Naive B cell (primary cell): Measurements from ENCODE around the gene CDK3. TPM values are rescaled to one million over a fixed set of nuclear protein-coding genes. Genes with fewer than 3 reads are reported as not detected.

Source experiments
- ATAC-seq, 2 donors: fragments of 150-1000 bp; cut with Tn5 transposase; 2 replicates each; pipeline ENCODE4 v1.10.0; 2021; ENCODE audit warnings: low read depth in 2 of 2, mild to moderate bottlenecking in 2 of 2, moderate library complexity in 2 of 2
- DNase-seq: peaks from one replicate; pipeline ENCODE4 v3.0.0; 2022
- H3K27ac Mint-ChIP-seq, 6 donors: one replicate each; pipeline ENCODE4 v1.8.0; 2020 to 2022; ENCODE audit warnings: mild to moderate bottlenecking in 6 of 6, mixed read lengths in 6 of 6, moderate library complexity in 5 of 6, inconsistent platforms in 2 of 6
- H3K27me3 Mint-ChIP-seq, 3 donors: one replicate each; pipeline ENCODE4 v1.8.0; 2021 to 2022; ENCODE audit warnings: mixed read lengths in 3 of 3, mild to moderate bottlenecking in 1 of 3
- H3K36me3 Mint-ChIP-seq, 2 donors: one replicate each; pipeline ENCODE4 v1.8.0; 2020 to 2022; ENCODE audit warnings: mixed read lengths in 2 of 2, inconsistent platforms in 1 of 2, mild to moderate bottlenecking in 1 of 2
- H3K4me1 Mint-ChIP-seq, 3 donors: one replicate each; pipeline ENCODE4 v1.8.0; 2020 to 2022; ENCODE audit warnings: mixed read lengths in 3 of 3, inconsistent platforms in 1 of 3, mild to moderate bottlenecking in 1 of 3, moderate library complexity in 1 of 3
- H3K4me3 Mint-ChIP-seq, 8 donors: one replicate each; pipeline ENCODE4 v1.8.0; 2020 to 2022; ENCODE audit warnings: mild to moderate bottlenecking in 8 of 8, mixed read lengths in 8 of 8, moderate library complexity in 8 of 8, inconsistent platforms in 2 of 8
- H3K9me3 Mint-ChIP-seq, 7 donors: one replicate each; pipeline ENCODE4 v1.8.0; 2020 to 2022; ENCODE audit warnings: mixed read lengths in 7 of 7, mild to moderate bottlenecking in 5 of 7, inconsistent platforms in 2 of 7, moderate library complexity in 1 of 7
- polyA plus RNA-seq, 6 donors: library from polyadenylated mRNA; unstranded; fragments of 300-500 nt; fragmentation: Illumina TruSeq; gene quantifications; one replicate each; pipeline ENCODE4 v1.2.3, GENCODE V29; 2021; ENCODE audit warnings: low read depth in 6 of 6

The CDK3 gene
- polyA plus RNA-seq, 6 donors from 2014 or later = 0.66 to 5.9 (median 0.76) TPM; not detected in 2

DNA sequence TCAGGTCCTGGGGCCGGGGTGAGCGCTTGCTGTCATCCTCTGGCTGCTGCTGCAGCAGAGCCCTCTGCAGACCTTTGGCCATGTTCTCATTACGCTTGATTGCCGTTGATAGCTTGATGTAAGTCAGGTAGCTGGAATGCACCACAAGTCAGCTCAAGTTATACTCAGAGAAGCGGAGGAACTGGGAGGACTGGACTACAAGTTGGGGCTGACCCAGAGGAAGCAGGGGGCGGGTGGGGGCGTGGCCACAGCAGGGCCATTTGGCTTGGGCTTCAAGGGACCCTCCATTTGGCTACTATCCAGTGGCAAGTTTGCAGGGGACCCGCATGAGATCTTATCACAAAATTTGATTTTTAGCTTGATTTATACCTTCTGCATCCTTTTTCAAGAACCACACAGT is 45.4 kb downstream of the CDK3 start:
- H3K9me3 Mint-ChIP-seq = no peaks in the 10 kb centered on the region
- peaks cover 0 to 13% (median 4%) of the 10 kb centered on the region in 3 donors for H3K4me1 Mint-ChIP-seq
- no peak for DNase-seq
- H3K27ac Mint-ChIP-seq = peak overlapping the region in 1 of 6 donors; percentile 27
- no peak for ATAC-seq
- no peaks in the 10 kb centered on the region for H3K27me3 Mint-ChIP-seq
- peaks cover 32 to 37% of the 10 kb centered on the region in 2 donors for H3K36me3 Mint-ChIP-seq
- H3K4me3 Mint-ChIP-seq = no peak overlapping the region

DNA sequence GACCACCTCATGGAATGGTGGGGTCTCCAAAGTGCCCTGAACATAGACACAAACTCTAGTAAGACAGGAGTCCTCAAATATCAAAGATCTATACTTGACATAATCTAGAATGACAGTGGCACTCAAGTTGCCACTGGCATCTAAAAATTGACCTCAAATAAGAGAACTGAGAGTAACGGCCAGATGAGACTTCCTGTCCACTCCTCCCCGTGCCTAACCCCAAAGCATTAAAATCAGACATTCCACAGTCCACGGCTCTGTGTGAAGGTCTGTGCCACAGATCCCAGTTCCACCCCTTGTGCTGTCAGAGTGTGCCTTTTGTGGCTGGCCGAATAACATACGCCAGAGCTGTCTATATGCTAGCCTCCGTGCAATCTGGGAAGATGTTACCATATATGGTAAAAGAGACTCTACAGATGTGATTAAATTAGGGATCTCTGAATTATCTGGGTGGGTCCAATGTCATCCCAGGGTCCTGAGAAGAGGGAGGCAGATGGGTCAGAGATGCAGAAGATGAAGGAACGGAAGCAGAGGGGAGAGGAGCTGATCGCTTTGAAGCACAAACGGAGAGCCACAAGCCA is 47.5 kb downstream of the CDK3 start:
- H3K36me3 Mint-ChIP-seq = peaks cover 32 to 37% of the 10 kb centered on the region in 2 donors
- H3K27me3 Mint-ChIP-seq = no peaks in the 10 kb centered on the region
- H3K9me3 Mint-ChIP-seq = no peaks in the 10 kb centered on the region
- no peak for DNase-seq
- no peak for ATAC-seq
- H3K4me3 Mint-ChIP-seq = no peak overlapping the region
- peaks cover 0 to 13% (median 4%) of the 10 kb centered on the region in 3 donors for H3K4me1 Mint-ChIP-seq
- peak overlapping the region in 3 of 6 donors; percentile 8 to 87 (median 16) for H3K27ac Mint-ChIP-seq

DNA sequence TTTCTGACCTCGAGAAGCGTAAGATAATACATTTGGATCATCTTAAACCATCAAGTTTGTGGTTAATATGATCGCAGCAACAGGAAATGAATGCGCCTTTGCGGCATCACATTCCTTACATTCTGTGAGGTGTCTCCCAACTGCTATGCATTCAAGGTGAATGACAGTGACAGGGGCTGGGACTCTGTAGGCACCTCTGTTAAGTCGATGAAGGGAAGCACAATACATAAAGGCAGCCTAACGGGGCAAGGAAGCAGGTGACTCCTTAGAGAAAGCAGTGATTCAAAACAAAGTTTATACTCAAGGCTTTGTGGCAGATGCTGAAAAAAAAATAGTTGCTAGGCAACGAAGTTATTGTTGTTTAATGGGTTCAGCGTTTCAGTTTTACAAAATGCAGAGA is 48.1 kb downstream of the CDK3 start:
- peaks cover 32 to 34% of the 10 kb centered on the region in 2 donors for H3K36me3 Mint-ChIP-seq
- H3K27ac Mint-ChIP-seq = peak overlapping the region in 1 of 6 donors; percentile 38
- no peak for DNase-seq
- H3K4me3 Mint-ChIP-seq = no peak overlapping the region
- H3K27me3 Mint-ChIP-seq = no peaks in the 10 kb centered on the region
- ATAC-seq = no peak
- H3K9me3 Mint-ChIP-seq = no peaks in the 10 kb centered on the region
- peaks cover 0 to 13% (median 4%) of the 10 kb centered on the region in 3 donors for H3K4me1 Mint-ChIP-seq

DNA sequence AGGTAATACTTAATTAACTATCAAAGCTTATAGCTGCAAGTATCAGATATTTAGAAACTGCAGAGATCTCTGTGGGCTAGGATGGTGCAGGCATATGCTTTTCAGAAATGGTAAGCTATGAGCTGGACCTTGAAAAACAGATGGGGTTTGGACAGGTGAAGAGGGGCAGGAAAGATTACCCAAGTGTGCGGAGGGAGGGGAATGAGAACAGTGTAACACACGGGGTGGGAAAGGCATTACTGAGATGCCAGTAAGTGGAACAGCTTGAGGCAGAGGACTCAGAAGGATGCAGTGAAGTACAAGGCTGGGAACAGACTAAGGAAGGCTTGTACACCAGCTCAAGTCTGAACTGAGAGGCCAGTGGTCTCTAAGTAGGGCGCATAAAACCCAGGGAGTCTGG is 48.6 kb downstream of the CDK3 start:
- Mint-ChIP-seq H3K36me3 (peaks cover 29 to 32% of the 10 kb centered on the region in 2 donors), H3K27me3 (no peaks in the 10 kb centered on the region), H3K9me3 (no peaks in the 10 kb centered on the region), H3K4me1 (peaks cover 0 to 13% (median 9%) of the 10 kb centered on the region in 3 donors), H3K4me3 (no peak overlapping the region), H3K27ac (peak overlapping the region in 1 of 6 donors; percentile 38)
- no peak for DNase-seq
- no peak for ATAC-seq

DNA sequence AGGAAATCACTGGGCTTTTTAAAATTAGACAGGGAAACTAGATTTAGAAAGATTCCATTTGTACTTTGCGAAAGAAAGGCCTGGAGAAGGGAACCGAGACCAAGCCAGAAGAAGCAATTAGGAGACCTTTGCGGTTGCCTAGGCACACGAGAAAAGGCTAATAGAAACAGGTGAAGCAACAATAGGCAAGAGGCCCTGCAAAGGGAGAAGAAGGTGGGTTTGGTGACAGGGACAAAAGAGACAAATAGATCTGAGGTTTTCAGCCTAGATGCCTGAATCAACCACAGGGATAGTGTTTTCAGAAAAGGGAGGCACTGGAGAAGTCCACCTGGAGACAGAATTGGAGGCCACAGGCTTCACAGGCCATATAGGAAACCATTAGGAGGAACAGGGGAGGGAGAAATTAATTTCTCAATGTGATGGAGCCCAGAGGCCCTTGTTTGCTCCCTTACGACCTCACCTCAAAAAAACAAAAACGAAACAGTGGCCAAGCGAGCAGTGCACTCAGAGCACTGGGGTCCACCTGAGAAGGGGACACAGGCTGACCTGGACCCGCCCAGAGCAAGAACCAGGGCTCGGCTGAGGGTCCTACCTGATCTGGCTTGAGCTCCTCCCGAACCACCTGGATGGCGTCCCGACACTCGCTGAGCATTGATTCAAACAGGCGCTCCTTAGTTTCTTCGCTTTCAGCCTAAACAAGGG is 49.3 kb downstream of the CDK3 start:
- Mint-ChIP-seq H3K27ac (peak overlapping the region in 1 of 6 donors; percentile 24), H3K27me3 (no peaks in the 10 kb centered on the region), H3K4me3 (no peak overlapping the region), H3K9me3 (no peaks in the 10 kb centered on the region), H3K36me3 (peaks cover 26 to 32% of the 10 kb centered on the region in 2 donors), H3K4me1 (peaks cover 0 to 13% (median 9%) of the 10 kb centered on the region in 3 donors)
- ATAC-seq (no peak), DNase-seq (no peak)

DNA sequence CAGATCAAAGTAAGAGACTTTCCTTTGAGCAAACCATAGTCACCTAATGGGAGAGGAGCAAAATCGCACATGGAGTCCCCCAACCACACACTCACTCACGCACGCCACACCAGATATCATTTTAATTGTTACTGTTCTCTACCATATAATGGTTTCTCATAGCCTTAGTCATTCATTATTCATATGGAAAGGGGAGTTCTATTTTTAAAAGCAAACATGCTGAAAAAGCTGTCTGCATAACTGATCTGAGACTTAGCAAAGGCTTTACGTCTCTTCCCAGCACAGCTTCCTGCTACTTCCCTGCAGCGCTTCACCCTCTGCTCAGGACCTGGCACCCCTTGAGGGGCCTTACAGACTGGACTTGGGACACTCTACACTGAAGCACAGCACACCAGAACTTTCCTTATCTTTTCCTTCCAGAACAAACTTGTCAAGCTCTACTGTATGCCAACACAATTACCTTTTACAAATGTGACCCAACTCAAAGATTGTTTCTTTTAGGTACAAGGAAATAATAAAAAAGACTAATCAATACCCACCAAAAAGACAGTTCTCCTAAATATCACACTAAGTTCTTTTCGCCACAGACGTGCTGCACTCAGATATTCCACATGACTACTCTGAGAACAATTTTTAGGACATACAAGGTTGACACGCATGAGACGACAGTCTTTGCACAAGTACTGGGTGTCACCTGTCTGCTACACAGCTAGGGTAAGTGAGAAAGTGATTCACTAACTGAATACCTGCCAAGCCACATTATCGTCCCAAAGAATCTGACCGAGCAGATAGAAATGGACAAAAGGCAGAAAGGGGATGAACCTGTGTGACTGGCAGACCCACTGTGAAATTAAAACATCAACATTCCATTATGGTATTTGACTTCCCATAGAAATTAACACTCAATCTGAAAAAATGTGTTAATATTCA is 50.1 kb downstream of the CDK3 start:
- H3K4me3 Mint-ChIP-seq = no peak overlapping the region

DNA sequence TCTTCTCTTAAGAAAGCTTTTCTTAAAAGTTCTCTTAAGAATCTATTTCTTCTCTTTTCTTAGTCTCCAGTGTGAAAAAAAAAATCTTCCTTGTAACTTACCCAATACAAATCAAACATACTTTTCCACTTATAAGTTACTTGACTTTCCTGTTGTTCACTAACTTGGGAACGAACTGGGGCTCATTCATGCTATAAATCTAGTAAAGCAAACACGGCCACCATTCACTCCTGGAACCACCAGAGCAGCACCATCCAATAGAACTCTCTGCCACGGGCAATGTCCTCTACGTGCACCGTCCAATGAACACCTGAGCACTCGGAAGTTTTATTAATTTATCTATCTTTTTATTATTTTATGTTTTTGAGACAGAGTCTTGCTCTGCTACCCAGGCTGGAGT is 50.9 kb downstream of the CDK3 start:
- Mint-ChIP-seq H3K27ac (peak overlapping the region in 2 of 6 donors; percentile 31 to 44), H3K36me3 (peaks cover 22 to 40% of the 10 kb centered on the region in 2 donors), H3K4me3 (no peak overlapping the region), H3K9me3 (no peaks in the 10 kb centered on the region), H3K4me1 (peaks cover 5 to 13% (median 9%) of the 10 kb centered on the region in 3 donors), H3K27me3 (no peaks in the 10 kb centered on the region)
- no peak for DNase-seq
- no peak for ATAC-seq

More for the DNA sequence above, 50.1 kb downstream of the CDK3 start:
- ATAC-seq (no peak), DNase-seq (no peak)
- Mint-ChIP-seq H3K4me1 (peaks cover 0 to 13% (median 9%) of the 10 kb centered on the region in 3 donors), H3K27me3 (no peaks in the 10 kb centered on the region), H3K36me3 (peaks cover 22 to 33% of the 10 kb centered on the region in 2 donors), H3K9me3 (no peaks in the 10 kb centered on the region), H3K27ac (peak overlapping the region in 1 of 6 donors; percentile 53)

DNA sequence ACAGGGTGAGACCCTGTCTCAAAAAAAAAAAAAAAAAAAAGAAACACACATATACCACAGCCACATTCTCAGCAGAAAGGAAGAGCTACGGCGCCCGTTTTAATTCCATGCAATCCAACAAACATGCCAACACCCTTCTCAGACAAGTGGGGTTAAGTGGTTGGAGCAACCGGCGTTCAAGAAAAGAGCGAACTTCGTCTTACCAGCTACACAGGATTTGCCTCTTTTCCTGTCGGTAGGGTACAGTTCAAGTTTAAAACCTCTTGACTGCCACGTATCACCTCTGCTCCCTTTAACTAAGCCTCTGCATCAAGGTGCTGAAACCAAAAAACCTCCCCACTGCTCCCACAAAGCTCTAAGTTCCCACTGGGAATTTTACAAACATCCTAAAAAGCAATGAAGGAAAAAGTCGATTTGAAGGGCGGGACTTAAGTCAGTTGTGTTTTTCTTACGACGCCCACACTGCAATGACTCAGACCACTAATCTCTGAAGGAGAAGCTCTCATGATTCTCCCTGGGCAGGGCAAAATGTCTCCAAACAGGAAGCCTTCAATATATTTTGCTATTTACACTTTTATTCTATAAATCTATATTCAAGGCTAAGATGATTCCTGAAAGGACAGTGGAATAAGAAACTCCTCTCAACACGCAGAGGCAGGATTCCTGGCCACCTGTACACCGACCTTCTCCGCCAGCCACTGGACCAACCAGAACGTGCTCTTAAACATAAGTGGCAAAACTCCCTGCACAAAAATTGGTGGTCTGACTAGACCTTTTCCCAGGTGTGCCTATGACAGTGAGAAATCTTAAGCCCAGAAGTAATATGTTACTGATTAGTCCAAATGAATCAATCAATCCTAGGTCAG is 52.8 kb downstream of the CDK3 start:
- peaks cover 21 to 37% of the 10 kb centered on the region in 2 donors for H3K36me3 Mint-ChIP-seq

DNA sequence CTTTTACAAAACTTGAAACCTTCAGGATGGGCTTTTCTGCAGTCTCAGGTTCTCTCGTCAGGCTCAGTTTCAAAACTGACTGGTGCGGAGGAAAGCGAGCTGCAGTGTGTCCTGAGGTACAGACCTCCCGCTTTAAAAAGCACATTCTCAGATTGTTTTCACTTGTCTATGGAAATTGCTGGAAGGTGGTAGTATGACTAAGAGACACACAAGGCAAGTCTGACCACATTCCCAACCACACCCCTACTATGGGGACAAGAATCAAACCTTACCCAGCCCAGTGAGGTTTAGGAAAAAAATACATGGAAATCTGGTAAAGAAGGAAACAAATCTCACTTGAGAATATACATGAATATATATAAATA is 53.4 kb downstream of the CDK3 start:
- peaks cover 20 to 31% of the 10 kb centered on the region in 2 donors for H3K36me3 Mint-ChIP-seq
- no peaks in the 10 kb centered on the region for H3K27me3 Mint-ChIP-seq
- peaks cover 5 to 6% (median 5%) of the 10 kb centered on the region in 3 donors for H3K4me1 Mint-ChIP-seq
- no peak overlapping the region for H3K4me3 Mint-ChIP-seq
- no peaks in the 10 kb centered on the region for H3K9me3 Mint-ChIP-seq
- no peak for DNase-seq
- no peak for ATAC-seq
- H3K27ac Mint-ChIP-seq = no peak overlapping the region

More for the DNA sequence above, 52.8 kb downstream of the CDK3 start:
- Mint-ChIP-seq H3K9me3 (no peaks in the 10 kb centered on the region), H3K27me3 (no peaks in the 10 kb centered on the region), H3K27ac (peak overlapping the region in 1 of 6 donors; percentile 33), H3K4me1 (peaks cover 5 to 7% (median 5%) of the 10 kb centered on the region in 3 donors), H3K4me3 (peak overlapping the region in 1 of 8 donors; percentile 29)
- ATAC-seq = no peak
- no peak for DNase-seq

Other genes with a start within 250 kb of the CDK3 start
- 10 to 100 TPM in 4 of 6 donors, 1 to 10 TPM in 2; 8.3 to 21.9 (median 14.6) TPM for gene GALK1, start 235.7 kb upstream of the CDK3 start, polyA plus RNA-seq
- 10 to 100 TPM; 31.1 to 50.1 (median 37.7) TPM for gene UNK, start 216.0 kb upstream of the CDK3 start, polyA plus RNA-seq
- gene UNC13D, start 156.5 kb upstream of the CDK3 start, polyA plus RNA-seq = 10 to 100 TPM; 11.5 to 31.5 (median 20.5) TPM
- gene WBP2, start 145.5 kb upstream of the CDK3 start, polyA plus RNA-seq = 100 to 1,000 TPM in 2 of 6 donors, 10 to 100 TPM in 4; 73.4 to 134 (median 87.6) TPM
- gene TRIM47, start 122.3 kb upstream of the CDK3 start, polyA plus RNA-seq = 1 to 10 TPM in 3 of 6 donors, under 1 TPM in 2, not detected in 1; 0.97 to 2.2 (median 1.7) TPM
- 10 to 100 TPM; 15.4 to 33.0 (median 23.4) TPM for gene TRIM65, start 103.9 kb upstream of the CDK3 start, polyA plus RNA-seq
- gene MRPL38, start 96.0 kb upstream of the CDK3 start, polyA plus RNA-seq = 10 to 100 TPM; 47.3 to 68.8 (median 59.7) TPM
- 1 to 10 TPM; 1.5 to 5.0 (median 2.9) TPM for gene FBF1, start 59.8 kb upstream of the CDK3 start, polyA plus RNA-seq
- 10 to 100 TPM in 3 of 6 donors, 1 to 10 TPM in 3; 6.4 to 15.5 (median 10.6) TPM for gene ACOX1, start 21.7 kb upstream of the CDK3 start, polyA plus RNA-seq
- 10 to 100 TPM; 24.4 to 62.0 (median 31.3) TPM for gene TEN1, start 21.6 kb upstream of the CDK3 start, polyA plus RNA-seq
- not detected for gene EVPL, start 26.5 kb downstream of the CDK3 start, polyA plus RNA-seq
- 10 to 100 TPM; 31.4 to 68.1 (median 53.0) TPM for gene SRP68, start 71.7 kb downstream of the CDK3 start, polyA plus RNA-seq
- gene GALR2, start 73.9 kb downstream of the CDK3 start, polyA plus RNA-seq = 1 to 10 TPM in 2 of 6 donors, under 1 TPM in 3, not detected in 1; 0.31 to 2.6 (median 0.72) TPM
- gene ZACN, start 78.3 kb downstream of the CDK3 start, polyA plus RNA-seq = 1 to 10 TPM in 2 of 6 donors, under 1 TPM in 2, not detected in 2; 0.70 to 1.6 (median 1.1) TPM
- gene EXOC7, start 102.9 kb downstream of the CDK3 start, polyA plus RNA-seq = 10 to 100 TPM; 40.8 to 64.9 (median 54.0) TPM
- not detected for gene FOXJ1, start 140.4 kb downstream of the CDK3 start, polyA plus RNA-seq
- under 1 TPM in 5 of 6 donors, not detected in 1; 0.09 to 0.71 (median 0.22) TPM for gene RNF157, start 239.6 kb downstream of the CDK3 start, polyA plus RNA-seq